Measurements from ENCODE around the gene YPEL5.
A peak's percentile ranks its signal among the peaks of the same experiment; 100 is the strongest.

YPEL5 gene

DNA sequence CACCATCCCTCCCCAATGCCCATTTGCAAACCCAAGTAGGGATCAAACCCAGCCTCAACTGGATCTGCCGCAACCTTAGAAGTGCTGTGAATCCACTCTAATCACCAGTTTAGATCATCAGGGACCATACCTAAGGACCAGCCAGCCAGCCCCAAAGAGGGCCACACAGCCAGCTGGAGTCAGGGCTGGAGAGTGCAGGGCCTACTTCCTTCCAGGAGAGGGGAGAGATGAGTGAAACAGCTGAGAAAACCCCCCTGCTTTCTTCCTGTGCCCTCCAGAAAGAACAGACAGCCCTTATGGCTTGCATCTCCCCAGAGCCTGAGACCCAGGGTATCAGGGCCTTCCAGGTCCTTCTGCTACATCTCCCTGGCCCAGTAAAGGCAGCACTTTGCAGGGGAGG, 25.8 kb downstream of the YPEL5 start:
- DNase-seq = no peak

DNA sequence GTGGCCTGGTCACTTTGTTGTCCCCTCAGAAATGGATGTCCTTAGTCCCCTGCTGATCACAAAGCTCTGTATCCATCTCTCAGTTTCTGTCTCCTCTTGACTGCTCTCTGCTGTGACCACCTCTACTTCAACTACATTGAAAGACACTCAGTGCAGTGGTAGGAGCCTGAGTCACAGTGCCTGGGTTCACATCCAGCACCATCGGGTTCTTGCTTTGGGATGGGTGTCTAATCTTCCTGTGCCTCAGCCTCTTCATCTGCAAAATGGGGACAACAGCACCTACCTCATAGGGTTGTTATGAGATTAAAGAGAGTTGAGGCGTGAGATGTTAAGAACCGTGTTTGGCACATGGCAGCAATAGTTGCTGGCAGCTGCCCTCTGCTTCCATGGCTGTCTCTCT, 30.6 kb downstream of the YPEL5 start:
- DNase-seq = no peak

DNA sequence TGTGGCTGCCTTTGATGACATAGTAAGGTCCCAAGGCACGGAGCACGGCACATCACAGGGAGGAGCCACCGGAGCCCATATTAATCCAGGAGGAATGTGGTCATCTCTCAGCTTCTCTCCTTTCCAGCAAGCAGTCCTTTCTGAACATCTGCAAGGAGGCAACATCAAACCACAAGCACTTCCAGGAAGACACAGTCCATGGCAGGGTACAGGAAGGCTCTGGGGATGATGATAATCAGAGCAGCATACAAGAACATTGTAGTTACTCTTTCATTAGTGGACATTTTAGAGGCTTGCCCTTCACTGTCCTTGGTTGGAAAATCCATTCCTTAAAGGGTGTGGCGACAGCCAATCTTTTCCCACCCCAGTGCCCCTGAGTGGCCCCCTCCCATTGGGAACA, 31.1 kb downstream of the YPEL5 start:
- DNase-seq = no peak

DNA sequence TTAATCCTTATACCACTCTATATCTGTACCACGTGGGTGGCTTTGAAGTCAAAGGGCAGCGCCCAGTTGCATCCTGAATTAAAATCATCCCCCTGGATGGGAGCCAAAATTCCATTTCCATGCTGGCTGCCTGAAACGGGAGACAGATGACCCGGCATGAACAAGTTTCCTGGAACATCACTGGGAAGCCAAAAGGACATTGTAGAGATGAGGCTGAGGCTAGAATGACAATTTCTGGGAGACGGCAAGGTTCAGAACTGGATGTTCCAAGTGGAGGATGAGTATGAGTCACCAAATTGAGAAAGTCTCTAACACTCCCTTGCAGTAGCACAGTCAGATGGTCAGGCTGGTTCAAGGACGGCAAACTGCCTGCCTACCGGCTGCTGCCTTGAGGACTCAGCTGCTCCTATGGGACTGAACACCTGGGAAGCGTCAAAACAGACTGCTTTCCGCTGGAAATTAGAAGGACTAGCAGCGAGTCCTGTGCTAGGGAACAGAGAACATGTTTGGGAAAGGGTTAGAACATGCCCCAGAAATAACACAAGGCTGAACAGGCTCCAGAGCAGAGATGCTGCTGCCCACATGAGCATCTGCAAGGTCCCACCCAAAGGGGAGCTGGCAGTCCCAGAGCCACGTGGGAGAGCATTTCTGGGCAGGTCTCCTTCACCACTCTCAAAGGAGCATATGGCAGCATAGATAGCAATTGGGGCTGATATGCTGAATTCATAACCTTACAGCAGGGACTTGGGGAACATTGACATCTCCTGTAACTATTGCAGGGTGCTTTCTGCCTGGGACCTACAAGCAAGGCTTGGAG, 32.0 kb downstream of the YPEL5 start:
- peak; percentile 27 for DNase-seq

DNA sequence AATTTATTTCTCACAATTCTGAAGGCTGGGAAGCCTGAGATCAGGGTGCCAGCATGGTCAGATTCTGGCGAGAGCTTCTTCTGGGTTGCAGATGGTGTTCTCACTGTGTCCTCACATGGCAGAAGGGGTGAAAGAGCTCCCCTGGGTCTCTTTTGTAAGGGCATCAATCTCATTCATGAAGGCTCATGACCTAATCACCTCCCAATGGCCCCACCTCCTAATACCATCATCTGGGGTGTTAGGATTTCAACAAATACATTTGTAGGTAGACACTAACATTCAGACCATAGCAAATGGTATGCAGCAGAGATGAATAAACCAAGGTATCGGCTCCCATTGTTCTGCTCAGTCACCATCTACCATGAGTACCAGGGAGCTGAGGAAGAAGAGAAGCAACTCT, 32.7 kb downstream of the YPEL5 start:
- DNase-seq = no peak

DNA sequence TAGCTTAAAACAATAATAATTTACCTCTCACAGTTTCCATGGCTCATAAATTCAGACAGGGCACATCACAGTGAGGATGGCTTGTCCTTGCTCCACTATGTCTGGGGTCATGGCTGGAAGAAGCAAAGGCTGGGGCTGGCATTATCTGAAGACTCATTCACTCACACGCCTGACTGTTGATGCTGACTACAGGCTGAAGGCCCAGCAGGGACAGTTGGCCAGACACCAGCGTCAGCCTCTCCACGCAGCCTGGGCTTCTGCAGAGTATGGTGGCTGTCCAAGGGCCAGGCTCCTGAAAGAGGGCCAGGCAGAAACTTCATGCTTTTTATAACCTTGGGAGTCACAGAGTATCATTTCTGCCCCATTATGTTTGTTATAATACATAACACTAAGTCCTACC, 33.4 kb downstream of the YPEL5 start:
- no peak for DNase-seq

DNA sequence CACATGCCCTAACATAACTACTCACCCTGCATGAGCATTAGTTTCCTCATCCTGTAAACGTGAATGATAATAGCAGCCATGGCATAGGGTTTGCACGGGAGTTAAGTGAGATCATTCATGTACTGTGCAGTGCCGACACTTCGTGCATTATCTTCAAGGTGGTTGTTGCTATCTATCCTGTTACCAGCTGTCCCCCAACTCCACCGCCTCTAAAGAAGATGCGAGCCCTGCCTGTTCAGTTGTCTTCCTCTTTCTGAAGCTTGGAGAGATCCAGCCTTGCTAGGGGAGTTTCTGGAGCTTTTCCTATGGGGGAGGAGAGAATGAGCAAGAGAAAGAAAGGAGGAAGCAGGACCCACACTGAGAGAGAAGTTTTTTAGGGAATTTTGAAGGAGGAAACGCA, 34.4 kb downstream of the YPEL5 start:
- no peak for DNase-seq

DNA sequence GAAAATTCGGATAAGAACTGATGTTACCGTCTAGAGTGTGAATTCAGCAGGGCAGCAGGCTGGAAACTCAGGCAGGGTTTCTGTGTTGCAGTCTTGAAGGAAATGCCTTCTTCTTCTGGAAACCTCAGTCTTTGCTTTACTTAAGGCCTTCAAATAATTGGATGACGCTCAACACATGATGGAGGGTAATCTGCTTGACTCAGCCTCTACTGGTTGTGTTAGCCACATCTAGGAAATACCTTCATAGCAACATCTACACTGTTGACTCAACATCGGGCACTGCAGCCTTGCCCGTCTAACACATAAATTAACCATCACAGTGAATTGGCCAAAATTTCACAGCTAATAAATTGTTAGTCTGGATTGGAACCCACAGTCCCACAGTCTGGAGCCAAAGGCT, 37.2 kb downstream of the YPEL5 start:
- DNase-seq = no peak

DNA sequence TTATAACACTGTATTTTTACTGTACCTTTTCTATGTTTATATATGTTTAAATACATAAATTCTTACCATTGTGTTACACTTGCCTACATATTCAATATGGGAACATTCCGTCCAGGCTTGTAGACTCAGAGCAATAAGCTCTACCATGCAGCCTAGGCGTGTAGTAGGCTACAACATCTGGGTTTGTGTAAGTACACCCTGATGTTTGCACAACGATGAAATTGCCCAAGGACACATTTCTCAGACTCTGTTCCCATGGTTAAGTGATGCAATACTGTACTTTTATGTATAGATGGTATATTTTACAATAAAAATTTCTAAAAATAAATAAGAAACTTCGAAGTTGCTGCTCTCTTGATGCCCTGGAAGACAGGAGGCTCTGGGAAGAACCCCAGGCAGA, 38.4 kb downstream of the YPEL5 start:
- DNase-seq = no peak

DNA sequence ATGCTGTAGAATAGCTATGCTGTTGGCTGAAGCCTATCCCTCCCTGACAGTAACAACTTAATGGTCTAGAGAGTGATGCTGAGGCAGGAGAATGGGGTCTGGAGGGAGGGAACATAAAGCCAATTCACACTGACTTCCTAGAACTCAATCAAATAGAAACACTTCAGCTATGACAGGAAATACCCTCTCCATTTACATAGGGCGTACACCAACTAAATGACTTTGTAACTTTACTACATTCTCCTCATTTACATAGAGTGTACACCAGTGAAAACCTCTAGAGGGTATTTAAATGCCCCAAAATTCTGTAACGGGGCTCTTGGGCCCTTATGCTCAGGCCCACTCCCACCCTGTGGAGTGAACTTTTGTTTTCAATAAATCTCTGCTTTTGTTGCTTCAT, 41.5 kb downstream of the YPEL5 start:
- DNase-seq = no peak

DNA sequence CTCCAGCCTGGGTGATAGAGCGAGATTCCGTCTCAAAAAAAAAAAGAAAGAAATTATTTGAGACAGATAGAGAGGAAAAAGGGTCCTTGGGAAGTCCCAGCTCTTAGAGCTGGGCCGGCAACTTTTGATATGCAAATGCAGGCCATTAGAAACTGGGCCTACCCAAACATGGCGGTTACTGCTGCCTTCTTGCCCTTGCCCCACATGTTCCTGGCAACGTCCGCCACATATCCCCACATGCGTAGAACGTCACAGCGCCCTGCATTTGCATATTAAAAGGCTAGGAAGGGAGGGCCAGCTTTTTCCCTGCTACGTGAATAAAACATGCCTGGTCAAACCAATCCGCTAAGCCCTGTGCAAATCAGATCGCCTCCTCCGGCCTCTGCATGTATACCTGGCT, 43.8 kb downstream of the YPEL5 start:
- DNase-seq = no peak

DNA sequence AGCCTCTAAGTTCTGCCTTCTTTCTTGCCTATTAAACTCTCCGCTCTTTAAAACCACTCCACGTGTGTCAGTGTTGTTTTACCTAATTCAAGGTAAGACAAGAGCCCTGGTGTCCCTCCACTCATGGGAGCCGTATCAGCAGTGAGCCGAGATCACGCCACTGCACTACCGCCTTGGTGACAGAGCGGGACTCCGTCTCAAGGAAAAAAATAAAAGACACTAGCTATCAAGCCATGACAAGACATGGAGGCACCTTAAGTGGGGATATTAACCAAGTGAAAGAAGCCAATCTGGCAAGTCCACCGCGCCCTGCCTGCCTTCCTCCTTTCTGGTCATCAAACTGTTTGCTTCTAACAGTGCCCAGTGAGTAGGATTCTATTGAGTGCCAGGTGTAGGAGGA, 44.3 kb downstream of the YPEL5 start:
- DNase-seq = no peak

DNA sequence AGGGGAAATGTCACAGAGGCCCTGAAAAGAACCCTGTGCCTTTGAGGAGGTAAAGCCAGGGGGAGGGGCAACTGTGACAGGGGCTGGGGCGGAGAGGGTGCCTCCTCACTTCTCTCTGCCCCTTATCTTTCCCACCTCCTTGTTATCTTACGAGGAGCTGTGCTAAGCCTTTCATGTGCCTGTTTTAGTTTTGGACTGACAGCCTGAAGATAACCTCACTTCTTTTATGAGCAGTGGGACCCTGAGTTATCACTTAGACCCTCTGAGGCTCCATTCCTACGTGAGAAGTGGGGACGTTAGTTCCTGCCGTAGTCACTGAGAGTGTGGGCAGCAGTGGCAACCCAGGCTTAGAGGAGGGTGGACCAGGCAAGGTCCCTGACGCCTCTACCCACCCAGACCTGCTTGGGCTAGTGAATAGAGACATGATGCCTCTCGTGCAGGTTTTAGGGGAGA, 45.0 kb downstream of the YPEL5 start:
- no peak for DNase-seq

DNA sequence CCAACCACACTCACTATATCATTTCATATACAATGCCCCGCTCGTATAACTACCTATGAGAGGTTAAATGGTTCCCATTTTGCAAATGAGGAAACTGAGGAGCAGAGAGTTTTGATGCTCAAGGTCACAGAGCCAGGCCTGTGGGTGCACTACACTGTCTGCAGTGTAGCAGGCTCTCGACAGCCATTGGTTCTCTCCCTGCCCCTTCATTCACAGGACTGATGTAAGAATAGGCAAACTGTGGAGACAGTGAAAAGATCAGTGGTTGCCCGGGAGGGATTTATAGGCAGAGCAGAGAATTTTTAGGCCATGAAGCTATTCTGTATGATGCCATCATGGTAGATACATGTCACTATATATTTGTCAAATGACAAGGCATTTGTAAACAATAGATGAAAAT, 45.5 kb downstream of the YPEL5 start:
- no peak for DNase-seq

DNA sequence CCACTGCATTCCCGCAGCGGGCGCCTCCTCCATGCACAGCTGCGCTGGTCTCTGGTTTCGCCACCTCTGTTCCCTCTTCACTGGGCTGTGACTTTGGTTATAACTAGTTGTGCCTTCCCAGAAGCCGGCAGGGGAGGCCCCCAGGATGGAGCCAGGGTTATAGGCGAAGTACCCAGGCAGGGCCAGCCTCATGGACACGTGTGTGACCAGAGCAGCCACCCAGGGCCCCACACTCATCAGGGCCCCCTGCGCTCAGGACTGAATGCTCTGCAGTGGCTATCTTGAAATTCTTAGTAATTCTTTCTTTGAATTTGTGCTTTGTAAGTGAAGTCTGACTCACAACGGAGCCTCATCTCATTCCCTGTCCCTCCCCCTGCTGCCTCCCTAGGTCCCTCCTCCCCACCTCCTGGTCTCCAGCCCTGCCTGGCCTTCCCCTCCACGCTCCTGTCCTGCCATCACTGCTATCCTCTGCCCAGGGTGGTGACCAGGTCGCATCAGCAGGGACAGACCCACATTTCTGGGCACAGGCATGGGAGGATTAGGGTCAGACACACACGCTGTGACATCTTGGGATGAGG, 46.4 kb downstream of the YPEL5 start:
- DNase-seq = no peak

DNA sequence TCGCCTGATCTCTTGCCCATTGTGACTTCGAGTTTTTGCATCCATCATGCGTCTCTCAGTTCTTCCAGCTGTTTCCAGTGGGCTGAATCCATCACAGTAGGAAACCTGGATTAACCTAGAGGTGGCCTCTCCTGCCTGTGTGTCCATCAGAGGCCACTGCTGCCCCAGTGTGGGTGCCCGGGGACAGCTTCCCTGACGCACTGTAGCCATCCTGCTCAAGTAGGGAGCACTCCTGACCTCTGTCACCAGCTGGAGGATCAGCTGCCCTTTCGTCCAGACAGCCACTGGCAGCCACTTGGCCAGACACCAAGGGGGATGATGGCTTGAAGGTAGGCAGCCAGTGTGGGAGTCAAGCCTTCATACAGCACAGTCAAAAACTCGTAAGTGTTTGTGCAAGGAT, 47.6 kb downstream of the YPEL5 start:
- DNase-seq = no peak

DNA sequence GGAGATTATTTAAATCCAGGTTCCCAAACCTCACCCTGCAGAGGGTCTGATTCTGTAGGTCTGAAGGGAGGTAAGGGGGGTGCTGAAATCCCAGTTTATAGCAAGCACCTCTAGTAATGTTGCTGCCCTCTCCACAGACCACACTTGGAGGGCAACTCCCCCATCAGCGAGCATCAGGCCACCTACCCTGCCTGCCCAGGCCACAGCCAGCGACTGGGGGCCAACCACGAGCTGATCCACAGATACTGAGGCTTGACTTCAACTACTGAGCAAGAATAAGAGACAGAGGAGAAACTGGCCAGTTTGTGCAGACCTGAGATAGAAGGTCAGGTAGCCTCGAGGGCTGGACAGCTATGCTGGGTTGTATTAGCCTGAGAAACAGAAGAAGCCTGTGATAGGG, 48.2 kb downstream of the YPEL5 start:
- DNase-seq = no peak

DNA sequence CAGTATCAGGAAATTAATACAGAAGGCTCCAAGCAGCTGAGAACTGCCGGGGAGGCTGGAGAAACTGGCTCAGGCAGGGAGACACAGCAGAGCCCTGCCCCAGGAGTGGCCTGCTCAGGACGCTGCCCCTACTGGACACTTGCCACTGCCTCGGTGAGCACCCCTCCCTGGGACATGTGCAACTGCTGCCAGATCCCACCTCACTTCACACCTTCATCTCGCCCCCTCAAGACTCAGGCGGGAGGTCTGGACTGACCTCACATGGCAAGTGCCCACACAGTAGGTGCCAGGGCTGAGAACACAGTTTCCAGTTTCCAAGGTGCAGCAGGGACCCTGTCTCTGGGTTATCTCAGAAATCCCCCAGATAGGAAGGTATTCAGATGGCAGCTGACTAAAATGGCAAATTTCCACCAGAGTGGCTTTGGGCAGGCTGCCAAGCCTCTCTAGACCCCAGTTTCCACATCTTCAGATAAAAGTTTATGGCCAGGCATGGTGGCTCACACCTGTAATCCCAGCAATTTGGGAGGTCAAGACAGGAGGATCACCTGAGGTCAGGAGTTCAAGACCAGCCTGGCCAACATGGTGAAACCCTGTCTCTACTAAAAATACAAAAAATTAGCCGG, 50.9 kb downstream of the YPEL5 start:
- no peak for DNase-seq

DNA sequence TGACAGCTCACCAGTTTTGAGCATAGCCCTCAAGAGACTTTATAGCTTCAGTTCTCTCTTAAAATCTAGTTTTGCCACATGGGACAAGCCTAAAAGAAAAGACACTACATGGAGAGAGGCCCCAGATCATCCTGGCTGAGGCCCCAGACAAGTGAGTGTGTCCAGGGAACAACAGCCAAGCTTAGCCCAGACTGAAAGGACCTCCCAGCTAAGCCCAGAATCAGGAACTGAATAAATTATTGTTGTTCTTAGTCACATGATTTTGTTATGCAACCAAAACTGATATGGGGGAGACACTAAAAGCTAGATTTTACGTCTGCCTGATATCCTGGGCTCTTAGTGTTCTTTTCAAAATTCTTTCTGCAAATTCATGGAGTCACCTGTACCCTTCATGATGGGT, 55.2 kb downstream of the YPEL5 start:
- DNase-seq = no peak

DNA sequence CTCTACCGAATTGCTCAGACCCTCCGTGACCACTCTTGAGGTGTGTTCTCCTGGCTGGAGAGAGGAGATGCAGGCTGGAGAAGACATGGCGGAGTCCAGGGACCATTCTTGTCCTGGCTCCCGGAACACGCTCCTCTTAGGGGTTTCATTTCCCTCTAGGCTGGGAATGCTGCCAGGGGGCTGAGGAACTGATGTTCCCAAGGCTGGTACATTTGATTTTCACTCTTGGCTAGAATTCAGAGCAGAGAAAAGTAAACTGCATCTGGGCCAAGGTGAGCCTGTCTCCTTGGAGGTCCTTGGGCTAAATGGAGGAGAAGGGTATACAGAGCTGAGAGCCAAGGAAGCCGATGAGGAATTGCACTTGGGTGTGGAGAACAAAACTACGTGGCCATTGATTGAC, 56.3 kb downstream of the YPEL5 start:
- no peak for DNase-seq

DNA sequence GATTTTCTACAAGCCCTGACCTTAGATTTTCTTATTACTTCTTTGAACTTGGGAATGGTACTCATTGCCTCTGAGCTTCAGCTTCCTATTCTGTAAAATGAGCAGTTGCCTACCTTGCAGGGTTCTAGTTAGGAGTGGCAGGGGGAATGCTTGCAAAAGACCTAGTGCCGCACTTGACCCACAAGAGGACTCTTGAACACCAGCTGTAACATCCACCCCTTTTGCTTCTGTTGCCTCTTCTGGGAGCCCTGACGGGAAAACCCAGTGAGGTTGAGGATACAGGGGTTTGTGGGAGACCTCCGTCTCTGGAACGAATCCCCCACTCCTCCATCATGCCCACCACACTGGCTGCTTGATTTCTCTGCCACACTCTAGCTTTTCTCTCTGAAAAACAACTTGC, 57.5 kb downstream of the YPEL5 start:
- no peak for DNase-seq

DNA sequence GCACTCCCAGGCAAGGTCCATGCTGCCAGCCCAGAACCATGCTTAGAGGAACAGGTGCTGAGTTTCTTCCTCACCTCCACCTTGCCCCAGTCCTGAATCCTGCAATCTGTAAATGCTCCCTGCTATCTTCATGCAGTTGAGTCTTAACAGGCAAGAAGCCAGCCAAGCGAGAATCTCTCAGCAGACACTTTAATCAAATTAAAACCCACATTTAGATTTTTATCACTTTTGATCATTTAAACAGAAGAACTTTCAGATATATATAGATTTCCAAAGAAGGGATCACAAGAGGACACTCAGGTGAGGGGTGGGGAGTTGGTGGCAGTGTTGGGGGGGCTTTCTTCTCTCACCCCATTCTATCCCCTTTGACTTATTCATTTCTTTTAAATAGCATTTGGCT, 58.6 kb downstream of the YPEL5 start:
- DNase-seq = no peak

DNA sequence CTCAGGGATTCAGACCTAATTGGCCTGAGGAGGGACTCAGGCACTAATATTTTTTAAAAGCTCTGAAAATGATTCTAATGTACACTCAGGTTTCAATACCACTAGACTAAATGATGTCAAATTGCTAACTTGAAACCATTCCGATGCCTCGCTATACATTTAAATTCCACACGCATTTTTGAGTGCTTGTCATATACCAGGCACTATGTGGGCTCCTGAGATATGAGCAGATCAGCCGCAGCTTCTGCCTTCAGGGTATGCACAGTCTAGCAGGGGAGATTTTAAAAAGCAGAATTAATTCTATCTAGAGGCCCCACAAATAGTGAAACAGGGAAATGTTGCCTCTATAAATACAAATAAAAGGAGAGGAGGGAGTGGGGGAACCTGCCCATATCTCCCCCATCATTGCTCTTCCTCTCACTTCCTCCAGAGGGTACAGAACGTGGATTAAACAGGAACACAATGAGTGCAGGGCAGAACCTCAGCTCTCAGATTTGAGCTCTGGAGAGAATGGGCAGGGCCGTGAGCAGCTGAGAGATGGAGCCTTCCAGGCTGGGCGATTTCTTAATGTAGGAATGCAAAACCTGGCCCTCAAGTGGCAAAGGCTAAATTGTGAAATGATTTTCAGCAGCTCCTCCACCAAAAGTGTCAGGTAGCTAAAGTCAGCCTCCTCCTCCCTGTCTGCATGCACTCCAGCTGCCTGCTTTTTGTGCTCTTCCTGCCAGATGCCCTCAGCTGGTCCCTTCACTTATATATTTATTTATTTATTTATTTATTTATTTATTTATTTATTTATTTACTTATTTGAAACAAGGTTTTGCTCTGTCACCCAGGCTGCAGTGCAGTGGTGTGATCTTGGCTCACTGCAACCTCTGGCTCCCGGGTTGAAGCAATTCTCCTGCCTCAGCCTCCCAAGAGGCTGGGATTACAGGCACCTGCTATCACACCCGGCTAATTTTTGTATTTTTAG, 59.9 kb downstream of the YPEL5 start:
- no peak for DNase-seq
